AG10803 (cell line): Measurements from ENCODE around the gene HSD3B2.

ENCODE experiments used
- DNase-seq: peaks from one replicate; pipeline ENCODE4 v3.0.0; 2010; ENCODE audit warnings: low read depth
- H3K4me3 ChIP-seq: 2 replicates; pipeline ENCODE4 v1.5.1; 2011; ENCODE audit warnings: mild to moderate bottlenecking, low read length, control low read depth
- CTCF ChIP-seq: conservative IDR thresholded peaks from 2 replicates; pipeline ENCODE4 v1.5.1; 2011; ENCODE audit warnings: mild to moderate bottlenecking, low read length, control low read depth, inconsistent platforms

Gene HSD3B2

GRCh38 chr1:119394085-119394484 is 20.9 kb upstream of the HSD3B2 start:
- no peak for DNase-seq
- no peak for TF ChIP-seq CTCF
- H3K4me3 ChIP-seq = no peak overlapping the region

GRCh38 chr1:119396982-119397381 is 18.0 kb upstream of the HSD3B2 start:
- TF ChIP-seq CTCF = no peak
- no peak overlapping the region for H3K4me3 ChIP-seq
- no peak for DNase-seq

GRCh38 chr1:119397986-119398385 is 17.0 kb upstream of the HSD3B2 start:
- no peak overlapping the region for H3K4me3 ChIP-seq
- no peak for DNase-seq
- TF ChIP-seq CTCF = no peak

- no peak overlapping the region for H3K4me3 ChIP-seq
- TF ChIP-seq CTCF = no peak
- no peak for DNase-seq
Measured at GRCh38 chr1:119404736-119405135, 10.2 kb upstream of the HSD3B2 start.

- no peak overlapping the region for H3K4me3 ChIP-seq
- no peak for TF ChIP-seq CTCF
- peak; percentile 72 for DNase-seq
Measured at GRCh38 chr1:119409731-119410130, 5.2 kb upstream of the HSD3B2 start.

- no peak for DNase-seq
- H3K4me3 ChIP-seq = no peak overlapping the region
- TF ChIP-seq CTCF = no peak
Measured at GRCh38 chr1:119410961-119411360, 4.0 kb upstream of the HSD3B2 start.

GRCh38 chr1:119416006-119416640 is 1.2 kb downstream of the HSD3B2 start:
- no peak overlapping the region for H3K4me3 ChIP-seq
- no peak for DNase-seq
- no peak for TF ChIP-seq CTCF
